ENCODE results near the gene ERVFRD-1.
"Not testable (repeated sequence)": the region's sequence is repeated elsewhere in the genome, so short reads cannot be mapped to it uniquely, and the experiment has no call there.

The ERVFRD-1 gene

DNA sequence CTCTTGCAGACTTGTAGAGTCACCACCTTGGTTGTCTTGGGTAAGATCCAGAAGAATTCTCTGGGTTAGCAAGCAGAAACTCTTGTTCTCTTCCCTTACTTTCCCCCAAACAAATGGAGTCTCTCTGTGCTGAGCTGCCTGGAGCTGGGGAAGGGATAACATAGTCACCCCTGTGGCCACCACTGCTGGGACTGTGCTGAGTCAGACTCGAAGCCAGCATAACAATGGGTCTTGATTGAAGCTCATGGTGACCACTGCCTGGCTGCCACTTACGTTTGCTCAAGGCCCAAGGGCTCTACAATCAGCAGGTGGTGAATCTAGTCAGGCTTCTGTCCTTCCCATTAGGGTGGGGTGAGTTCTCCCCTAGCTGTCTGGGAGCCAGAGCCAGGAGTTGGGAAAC lies 15.4 kb upstream of the ERVFRD-1 start:
- DNase-seq = no peak

DNA sequence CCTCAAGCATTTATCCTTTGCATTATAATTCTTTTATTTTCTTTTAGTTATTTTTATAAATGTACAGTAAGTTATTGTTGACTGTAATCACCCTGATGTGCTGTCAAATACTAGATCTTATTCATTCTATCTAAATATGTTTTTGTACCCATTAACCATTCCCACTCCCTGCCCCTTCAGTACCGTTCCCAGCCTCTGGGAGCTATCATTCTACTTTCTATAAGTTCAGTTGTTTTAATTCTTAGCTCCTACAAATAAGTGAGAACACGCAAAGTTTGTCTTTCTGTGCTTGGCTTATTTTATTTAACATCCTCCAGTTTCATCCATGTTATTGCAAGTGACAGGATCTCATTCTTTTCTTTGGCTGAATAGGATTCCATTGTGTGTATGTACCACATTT lies 12.5 kb upstream of the ERVFRD-1 start:
- no peak for DNase-seq

DNA sequence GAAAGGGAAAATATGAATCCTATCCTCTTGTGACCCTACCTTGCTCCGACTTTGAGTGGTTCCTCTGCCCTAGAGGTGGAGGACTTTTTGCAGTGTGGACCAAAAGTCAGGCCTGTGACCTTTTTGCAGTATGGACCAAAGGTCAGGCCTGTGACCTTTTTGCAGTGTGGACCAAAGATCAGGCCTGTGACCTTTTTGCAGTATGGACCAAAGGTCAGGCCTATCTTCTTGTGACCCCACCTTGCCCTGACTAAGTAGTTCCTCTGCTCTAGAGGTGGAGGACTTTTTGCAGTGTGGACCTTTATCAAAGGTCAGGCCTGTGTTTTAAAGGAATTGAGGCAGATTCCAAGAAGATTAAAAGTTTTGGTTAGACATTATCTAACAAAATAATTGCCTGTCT lies 10.9 kb upstream of the ERVFRD-1 start:
- no peak for DNase-seq

DNA sequence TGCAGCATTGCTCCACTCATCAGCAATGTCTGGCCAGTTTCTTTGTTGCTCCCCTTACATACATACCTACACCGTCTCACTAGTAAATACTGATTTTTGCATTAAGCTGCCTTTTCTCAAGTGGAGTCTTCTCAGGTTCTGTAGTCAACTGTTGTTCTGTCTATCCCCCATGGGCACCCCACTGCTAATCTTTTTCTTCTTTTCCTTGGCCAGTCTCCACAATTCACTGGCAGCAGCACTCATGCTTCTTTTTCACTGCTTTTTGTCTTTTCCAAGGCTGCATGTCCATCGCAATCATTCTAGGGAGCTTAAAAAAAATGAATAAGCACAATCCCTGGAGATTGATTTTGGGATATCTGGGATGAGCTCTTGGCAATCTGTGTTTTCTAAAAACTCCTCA lies 10.3 kb upstream of the ERVFRD-1 start:
- no peak for DNase-seq

DNA sequence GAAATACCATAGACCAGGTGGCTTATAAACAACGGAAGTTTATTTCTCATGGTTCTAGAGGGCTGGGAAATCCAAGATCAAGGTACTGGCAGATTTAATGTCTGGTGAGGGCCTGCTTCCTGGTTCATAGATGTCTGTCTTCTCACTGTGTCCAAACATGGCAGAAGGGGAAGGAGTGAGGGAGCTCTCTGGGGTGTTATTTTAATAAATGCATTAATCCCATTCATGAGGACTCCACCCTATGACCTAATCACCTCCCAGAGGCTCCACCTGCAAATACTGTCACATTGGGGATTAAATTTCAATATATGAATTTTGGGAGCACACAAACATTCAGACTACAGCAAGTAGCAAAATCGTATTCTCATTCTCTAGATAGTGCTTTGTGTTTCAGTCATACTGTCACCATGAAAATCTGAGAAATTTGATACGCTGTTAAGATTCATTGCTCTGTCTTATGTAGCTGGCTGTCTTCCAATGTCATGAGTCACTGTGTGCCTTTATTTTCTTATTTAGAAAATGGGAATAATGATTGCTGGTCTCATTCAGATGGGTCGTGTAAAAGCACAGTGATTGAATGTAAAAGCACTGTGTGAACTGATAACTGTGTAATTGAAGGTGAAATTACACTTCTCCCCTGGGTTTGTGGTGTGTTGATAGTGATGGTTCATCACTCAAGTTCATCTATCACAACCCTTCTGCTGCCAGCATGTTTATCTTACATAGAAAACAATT lies 8.9 kb upstream of the ERVFRD-1 start:
- DNase-seq = peak; percentile 56

DNA sequence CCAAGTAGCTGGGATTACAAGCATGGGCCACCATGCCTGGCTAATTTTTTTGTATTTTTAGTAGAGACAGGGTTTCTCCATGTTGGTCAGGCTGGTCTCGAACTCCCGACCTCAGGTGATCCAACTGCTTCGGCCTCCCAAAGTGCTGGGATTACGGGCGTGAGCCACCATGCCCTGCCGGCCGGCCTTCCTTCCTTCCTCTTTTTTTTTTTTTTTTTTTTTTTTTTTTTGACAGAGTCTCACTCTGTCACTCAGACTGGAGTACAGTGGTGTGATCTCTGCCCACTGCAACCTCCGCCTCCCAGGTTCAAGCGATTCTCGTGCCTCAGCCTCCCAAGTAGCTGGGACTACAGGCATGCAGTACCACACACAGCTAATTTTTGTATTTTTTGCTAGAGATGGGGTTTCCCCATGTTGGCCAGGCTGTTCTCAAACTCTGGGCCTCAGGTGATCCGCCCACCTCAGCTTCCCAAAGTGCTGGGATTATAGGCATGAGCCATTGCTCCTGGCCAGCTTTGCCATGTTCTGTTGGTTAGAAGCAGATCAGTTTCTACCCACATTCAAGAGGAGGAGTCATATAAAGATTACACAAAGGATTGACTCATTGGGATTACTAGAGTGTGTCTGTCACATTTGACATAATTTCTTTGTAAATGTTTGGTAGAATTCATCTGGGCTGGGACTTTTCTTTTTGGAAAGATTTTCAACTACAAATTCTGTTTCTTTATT lies 4.4 kb upstream of the ERVFRD-1 start:
- not testable (repeated sequence) for DNase-seq

DNA sequence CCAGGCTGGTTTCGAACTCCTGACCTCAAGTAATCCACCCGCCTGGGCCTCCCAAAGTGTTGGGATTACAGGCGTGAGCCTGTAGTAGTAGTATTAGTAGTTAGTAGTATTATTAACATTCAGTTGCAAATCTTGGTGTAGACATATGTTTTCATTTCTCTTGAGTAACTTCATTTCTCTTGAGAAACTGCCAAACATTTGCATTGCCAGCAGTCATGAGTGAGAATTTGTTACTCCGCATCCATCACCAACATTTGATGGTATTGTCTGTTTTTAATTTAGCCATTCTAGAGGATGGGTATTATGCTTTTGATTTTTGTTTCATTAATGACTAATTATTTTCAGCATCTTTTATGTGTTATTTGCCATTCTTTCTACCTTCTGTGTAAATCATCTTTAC lies 1.5 kb upstream of the ERVFRD-1 start:
- DNase-seq = no peak

DNA sequence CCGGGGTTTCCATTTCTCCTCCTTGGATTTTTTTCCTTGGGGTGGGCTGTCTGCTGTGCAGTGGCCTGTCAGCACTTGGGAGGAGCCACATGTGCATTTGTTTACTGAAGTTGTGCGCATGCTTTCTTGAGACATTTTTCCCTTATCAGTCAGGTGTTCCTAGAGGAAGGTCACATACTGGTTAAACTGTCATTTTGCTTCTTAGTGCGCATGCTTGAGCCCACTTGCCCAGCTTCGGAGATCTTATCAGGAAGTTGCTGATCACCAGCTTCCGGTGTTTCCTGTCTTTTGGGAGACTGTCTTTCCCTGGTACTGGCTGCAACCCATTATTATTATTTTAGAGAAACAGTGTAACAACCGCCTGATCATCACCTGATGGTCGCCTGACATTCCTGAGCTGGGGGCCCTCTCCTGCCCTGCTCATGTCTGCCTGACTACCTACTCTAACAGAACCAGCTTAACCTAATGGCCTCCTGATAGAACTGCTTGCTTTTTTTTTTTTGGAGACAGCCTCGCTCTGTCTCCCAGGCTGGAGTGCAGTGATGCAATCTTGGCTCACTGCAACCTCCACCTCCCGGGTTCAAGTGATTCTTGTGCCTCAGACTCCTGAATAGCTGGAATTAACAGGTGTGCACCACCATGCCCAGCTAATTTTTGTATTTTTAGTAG lies 378 bp upstream of the ERVFRD-1 start:
- no peak for DNase-seq

DNA sequence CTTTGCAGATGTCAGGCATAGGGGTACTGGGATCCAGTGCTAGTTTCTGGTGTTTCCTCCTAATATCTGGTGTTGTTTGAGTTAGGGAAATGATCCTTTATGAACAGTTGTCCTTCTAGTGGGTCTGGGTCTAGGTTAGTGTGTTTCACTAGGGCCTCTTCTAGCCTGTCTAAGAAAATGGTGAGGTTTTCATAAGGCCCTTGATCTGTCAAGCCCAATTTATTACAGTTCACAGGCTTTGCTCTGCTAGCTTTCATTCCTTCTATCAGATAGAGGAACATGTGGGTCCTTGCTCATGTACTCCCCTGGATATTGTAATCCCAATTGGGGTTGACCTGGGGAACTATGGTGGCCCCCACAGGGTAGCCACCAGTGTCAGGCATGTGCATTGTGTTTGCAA lies 2.8 kb downstream of the ERVFRD-1 start:
- no peak for DNase-seq

DNA sequence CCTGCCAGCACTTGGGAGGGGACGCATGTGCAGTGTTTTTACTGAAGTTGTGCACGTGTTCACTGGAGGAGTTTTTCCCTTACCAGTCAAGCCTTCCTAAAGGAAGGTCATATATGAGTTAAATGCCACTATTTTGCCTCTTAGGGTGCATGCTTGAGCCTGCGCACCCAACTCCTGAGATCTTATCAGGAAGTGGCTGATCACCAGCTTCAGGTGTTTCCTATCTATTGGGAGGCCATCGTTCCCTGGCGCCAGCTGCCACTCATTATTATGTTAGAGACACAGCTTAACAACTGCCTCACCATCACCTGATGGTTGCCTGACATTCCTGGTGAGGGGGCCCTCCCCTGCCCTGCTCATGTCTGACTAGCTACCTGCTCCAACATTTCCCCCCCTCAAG lies 8.5 kb downstream of the ERVFRD-1 start:
- DNase-seq = no peak

DNA sequence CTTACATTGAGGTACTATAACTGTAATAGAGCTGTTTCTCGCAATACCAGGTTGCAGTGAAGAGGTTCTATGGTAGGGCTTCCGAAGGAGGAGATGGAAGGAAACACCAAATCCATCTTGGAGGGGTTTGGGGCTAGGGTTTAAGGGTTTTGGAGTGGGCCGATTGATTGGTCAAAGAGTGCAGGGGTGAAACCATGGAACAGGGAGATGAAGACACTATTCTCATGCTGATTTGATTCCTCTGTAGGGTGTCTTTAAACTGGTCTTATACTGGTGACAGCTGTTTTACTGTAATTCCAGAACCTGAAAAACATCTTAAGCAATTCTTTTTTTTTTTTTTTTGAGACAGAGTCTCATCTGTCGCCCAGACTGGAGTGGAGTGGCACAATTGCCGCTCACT lies 10.1 kb downstream of the ERVFRD-1 start:
- no peak for DNase-seq

DNA sequence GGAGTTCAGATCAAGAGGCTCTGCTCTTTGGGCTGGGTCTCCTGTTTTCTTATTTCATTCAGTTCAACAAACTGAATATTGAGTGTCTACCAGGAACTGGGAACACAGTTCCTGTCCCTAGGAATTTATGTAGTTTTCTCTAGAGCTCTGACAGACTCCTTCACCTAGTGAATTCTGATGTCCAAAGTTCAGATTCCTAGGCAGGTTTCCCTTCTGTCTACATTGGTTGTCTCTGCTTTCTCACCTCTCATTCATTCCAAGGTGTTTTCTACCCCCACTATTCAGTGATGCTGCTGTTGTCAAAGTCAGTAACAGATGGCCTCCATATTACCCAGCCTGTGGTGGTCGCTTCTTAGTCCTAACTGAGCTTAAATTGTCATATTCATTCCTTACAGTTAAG lies 13.5 kb downstream of the ERVFRD-1 start:
- no peak for DNase-seq

DNA sequence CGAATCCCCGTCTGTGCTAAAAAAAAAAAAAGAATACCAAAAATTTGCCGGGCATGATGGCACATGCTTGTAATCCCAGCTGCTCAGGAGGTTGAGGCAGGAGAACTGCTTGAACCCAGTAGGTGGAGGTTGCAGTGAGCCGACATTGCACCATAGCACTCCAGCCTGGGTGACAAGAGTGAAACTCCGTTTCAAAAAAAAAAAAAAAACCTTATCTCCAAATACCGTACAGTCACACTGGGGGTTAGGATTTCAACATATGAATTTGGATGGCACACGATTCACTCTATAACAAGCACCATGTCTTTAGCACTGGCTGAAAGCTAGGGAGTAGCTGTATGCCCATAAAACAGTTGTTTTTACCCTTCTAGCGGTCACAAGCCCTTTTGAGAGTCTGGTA lies 14.0 kb downstream of the ERVFRD-1 start:
- DNase-seq = no peak

DNA sequence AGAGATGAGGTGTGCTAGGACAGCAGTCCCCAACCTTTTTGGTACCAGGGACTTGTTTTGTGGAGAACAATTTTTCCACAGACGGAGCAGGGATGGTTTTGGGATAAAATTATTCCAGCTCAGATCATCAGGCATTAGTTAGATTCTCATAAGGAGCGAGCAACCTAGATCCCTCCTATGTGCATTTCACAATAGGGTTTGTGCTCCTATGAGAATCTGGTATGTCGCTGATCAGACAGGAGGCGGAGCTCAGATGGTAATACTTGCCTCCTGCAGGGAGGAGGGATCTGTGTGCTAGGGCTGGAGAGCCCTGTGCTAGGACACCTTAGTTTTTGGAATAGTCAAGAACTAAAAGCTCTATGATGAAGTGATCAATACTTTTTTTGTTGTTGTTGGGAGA lies 15.4 kb downstream of the ERVFRD-1 start:
- no peak for DNase-seq

DNA sequence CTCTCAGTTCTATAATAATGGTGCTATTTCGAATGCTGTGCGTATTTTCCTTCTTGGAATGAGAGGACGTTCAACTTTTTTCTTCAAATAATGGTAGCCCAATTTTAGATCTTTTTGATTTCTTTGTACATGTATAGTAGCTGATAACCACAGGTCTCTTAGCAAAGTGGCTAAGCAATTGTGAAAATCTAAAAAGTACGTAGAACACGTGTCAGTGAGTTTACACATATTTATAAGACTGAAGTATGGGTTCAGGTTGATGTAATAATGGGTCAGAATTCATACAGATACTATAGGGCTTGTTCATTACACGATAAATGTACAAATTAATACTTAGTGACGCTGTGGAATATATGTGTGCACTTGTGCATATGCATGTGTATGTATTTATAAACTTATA lies 16.6 kb downstream of the ERVFRD-1 start:
- no peak for DNase-seq

DNA sequence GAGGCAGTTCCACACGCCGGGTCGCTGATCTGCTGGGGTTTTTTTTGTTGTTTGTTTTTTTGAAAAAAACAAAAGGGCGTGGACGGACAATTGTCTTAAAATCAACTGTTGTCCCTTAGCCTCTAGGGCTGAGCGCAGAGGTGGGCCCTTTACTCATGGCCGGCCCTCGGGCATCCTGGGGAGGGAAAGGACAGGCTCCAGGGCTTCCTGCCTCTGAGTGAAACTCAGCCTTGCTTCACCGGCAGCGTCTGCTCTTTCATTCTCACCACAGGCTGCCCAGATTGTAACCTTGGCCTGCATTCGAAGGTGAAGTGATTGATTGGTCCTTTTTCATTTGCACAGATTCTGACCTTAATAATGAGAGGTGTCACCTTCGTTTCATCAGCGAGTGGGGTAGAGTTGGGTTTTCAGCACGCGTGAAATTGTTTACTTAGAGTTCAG lies 17.1 kb downstream of the ERVFRD-1 start:
- DNase-seq = no peak

DNA sequence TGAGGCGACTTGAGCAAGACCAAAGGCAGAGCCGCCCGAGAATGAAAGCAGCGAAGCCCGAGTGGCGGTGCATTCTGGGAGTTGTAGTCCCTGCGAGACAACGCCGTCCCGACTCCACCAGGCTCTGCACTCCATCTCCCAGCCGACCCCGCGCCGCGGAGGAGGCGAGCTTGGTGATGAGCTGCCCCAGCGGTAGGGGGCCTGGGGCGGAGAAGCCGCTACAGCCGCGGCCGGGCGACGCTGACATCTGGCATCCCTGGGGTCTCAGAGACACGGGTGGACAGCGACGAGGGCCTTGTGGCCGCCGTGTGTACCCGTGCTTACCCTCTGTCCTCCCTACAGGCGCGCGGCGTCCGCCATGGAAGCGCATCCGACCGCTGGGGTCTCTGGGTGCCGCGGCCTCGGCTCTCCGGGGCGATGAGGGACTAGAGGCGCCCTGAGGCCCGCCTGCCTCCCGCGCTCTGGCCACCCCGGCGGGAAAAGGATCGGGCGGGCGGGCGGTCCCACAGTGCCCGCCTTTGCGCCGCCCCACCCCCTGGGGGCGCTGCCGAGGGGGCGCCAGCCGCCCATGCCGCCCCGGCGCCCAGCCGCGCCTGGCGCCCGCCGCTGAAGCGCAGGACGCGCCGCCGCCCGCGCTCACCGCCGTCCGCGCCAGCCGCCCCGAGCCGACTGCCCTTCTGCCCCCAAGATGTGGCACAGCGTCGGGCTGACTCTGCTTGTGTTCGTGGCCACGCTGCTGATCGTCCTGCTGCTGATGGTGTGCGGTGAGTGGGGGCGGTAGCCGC lies 17.7 kb downstream of the ERVFRD-1 start, which contains the start of gene SMIM13:
TSS of gene SMIM13 (plus strand) at position 209 of the 785 bp plus-strand sequence. CDS start at position 689, 480 bp downstream.
- DNase-seq = peak; percentile 93

DNA sequence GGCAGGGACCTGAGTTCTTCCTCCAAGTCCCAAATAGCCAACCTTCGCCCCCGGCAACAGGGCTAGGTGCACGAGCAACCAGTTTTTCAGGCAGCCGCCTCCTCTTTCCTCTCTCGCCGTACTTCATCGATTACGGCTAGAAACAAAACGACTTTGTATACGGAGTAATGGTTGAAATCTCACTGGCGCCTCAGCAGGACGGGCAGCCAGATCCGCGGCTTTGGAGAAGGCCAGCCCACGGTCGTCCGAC lies 18.2 kb downstream of the ERVFRD-1 start:
- no peak for DNase-seq

DNA sequence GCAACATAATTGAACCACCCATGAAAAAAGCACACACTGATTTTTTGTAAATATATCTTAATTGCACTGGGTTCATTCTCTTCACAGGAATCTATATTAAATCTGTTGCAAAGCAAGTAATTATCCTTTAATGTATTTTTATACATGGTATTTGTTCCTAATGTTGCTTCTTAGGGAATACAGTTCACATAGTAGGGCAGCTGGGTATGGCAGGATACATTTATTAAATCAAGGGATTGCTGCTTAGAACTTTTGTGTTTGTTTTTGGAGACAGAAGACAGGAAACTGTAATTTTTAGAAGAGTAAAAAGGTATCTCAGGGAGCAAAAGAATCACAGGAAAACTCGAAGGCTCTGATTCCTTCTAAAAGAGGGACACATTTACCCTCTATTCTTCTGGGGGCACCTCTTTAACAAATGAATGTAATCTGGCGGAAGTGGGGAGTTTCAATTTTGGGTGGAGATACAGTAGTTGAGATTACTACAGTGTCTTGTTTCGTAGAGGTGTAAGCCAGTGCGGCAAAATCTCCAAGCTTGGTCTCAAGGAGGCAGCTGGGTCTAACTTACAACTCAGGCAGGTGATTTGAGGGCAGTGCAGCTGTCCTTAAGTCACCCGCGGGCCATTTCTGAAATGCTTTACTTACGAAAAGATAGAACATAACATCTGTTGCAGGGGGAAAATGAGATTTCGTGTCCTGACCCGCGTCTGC lies 18.7 kb downstream of the ERVFRD-1 start:
- DNase-seq = peak; percentile 24

DNA sequence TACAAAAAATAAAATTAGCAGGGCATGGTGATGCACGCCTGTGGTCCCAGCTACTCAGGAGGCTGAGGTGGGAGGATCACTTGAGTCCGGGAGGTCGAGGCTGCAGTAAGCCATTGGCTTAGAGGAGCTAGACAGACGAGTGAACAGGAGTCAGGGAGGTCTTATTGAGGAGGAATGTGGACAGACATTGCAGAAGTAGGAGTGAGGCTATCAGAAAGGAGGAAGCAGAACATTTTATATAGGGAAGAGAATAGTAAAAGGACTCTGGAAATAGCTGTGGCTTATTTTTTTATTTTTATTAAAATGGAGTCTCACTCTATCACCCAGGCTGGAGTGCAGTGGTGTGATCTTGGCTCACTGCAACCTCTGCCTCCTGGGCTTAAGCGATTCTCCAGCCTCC lies 20.4 kb downstream of the ERVFRD-1 start:
- DNase-seq = not testable (repeated sequence)

DNA sequence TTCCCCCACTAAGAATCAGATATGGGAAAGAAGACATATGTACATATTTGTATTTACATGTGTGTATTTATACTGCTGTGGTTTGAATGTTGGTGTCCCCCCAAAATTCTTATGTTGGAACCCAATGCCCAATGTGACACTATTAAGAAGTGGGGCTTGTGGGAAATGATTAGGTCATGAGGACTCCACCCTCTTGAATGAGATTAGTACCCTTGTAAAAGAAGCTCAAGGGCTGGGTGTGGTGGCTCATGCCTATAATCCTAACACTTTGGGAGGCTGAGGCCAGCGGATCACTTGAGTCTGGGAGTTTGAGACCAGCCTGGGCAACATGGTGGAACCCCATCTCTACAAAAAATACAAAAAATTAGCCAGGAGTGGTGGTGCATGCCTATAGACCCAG lies 21.8 kb downstream of the ERVFRD-1 start:
- DNase-seq = no peak

DNA sequence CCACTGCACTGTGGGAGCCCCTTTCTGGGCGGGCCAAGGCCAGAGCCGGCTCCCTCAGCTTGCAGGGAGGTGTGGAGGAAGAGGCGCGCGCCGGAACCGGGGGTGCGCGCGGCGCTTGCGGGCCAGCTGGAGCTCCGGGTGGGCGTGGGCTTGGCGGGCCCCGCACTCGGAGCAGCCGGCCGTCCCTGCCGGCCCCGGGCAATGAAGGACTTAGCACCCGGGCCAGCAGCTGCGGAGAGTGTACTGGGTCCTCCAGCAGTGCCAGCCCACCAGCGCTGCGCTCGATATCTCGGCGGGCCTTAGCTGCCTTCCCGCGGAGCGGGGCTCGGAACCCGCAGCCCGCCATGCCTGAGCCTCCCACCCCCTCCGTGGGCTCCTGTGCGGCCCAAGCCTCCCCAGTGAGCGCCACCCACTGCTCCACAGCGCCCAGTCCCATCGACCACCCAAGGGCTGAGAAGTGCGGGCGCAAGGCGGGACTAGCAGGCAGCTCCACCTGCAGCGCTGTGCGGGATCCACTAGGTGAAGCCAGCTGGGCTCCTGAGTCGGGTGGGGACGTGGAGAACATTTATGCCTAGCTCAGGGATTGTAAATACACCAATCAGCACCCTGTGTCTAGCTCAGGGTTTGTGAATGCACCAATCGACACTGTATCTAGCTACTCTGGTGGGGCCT lies 24.2 kb downstream of the ERVFRD-1 start:
- not testable (repeated sequence) for DNase-seq
